GM18870 (cell line): ENCODE measurements around the gene GPR15LG.
A peak's percentile ranks its signal among the peaks of the same experiment; 100 is the strongest.

Source experiments
- ATAC-seq: cut with Tn5 transposase; IDR thresholded peaks from one replicate; pipeline ENCODE4 v1.9.1; 2021; ENCODE audit warnings: moderate library complexity; ENCODE audit not compliant: unreplicated experiment

The GPR15LG gene

GRCh38 chr10:84193327-84193726 is 19.7 kb downstream of the GPR15LG start:
- no peak for ATAC-seq

GRCh38 chr10:84193846-84194423 is 20.3 kb downstream of the GPR15LG start:
- ATAC-seq, result no peak

- ATAC-seq, result no peak
Observed at GRCh38 chr10:84194424-84195043, 20.9 kb downstream of the GPR15LG start, which contains the start of gene CDHR1. TSS of gene CDHR1 (plus strand) at chr10:84194537. CDS start at chr10:84194761, 224 bp downstream.

GRCh38 chr10:84195044-84195830 is 21.6 kb downstream of the GPR15LG start:
- no peak for ATAC-seq

- no peak for ATAC-seq
Observed at GRCh38 chr10:84196083-84196482, 22.5 kb downstream of the GPR15LG start.

GRCh38 chr10:84196941-84197340 is 23.3 kb downstream of the GPR15LG start:
- ATAC-seq, result no peak

GRCh38 chr10:84197643-84198042 is 24.0 kb downstream of the GPR15LG start:
- ATAC-seq, result no peak

- no peak for ATAC-seq
Observed at GRCh38 chr10:84198206-84198915, 24.8 kb downstream of the GPR15LG start.

GRCh38 chr10:84200537-84201243 is 27.1 kb downstream of the GPR15LG start:
- no peak for ATAC-seq

GRCh38 chr10:84201244-84201606 is 27.6 kb downstream of the GPR15LG start:
- ATAC-seq, result no peak

- ATAC-seq, result no peak
Observed at GRCh38 chr10:84201682-84202081, 28.1 kb downstream of the GPR15LG start.

GRCh38 chr10:84202349-84202748 is 28.7 kb downstream of the GPR15LG start:
- ATAC-seq, result no peak

- peak; percentile 49 for ATAC-seq
Observed at GRCh38 chr10:84204122-84204521, 30.5 kb downstream of the GPR15LG start.

- ATAC-seq, result no peak
Observed at GRCh38 chr10:84204610-84205009, 31.0 kb downstream of the GPR15LG start.

GRCh38 chr10:84205049-84205852 is 31.6 kb downstream of the GPR15LG start:
- peak; percentile 83 for ATAC-seq

GRCh38 chr10:84205853-84206525 is 32.4 kb downstream of the GPR15LG start:
- no peak for ATAC-seq

- ATAC-seq, result no peak
Observed at GRCh38 chr10:84208023-84208422, 34.4 kb downstream of the GPR15LG start.

GRCh38 chr10:84211566-84211965 is 38.0 kb downstream of the GPR15LG start:
- ATAC-seq, result no peak

GRCh38 chr10:84212014-84212413 is 38.4 kb downstream of the GPR15LG start:
- no peak for ATAC-seq
